HL-60 (cell line): Measurements from ENCODE around the gene PRR12.
A peak's percentile ranks its signal among the peaks of the same experiment; 100 is the strongest.

ENCODE experiments used
- DNase-seq, 2 experiments: peaks; one replicate each; pipeline ENCODE4 v3.0.0-alpha.2; 2010 to 2020; ENCODE audit warnings: low read depth in 1 of 2, low spot score in 1 of 2
- H3K27ac ChIP-seq: fragments of 250-450 bp; sonication (Bioruptor Pico); replicated peaks from 2 replicates; pipeline ENCODE4 v1.5.1; 2020; ENCODE audit warnings: mild to moderate bottlenecking, moderate library complexity
- H3K27me3 ChIP-seq: fragments of 250-450 bp; sonication (Bioruptor Pico); 2 replicates; pipeline ENCODE4 v1.5.1; 2021; ENCODE audit warnings: mild to moderate bottlenecking, moderate library complexity; ENCODE audit not compliant: insufficient read depth, poor library complexity, severe bottlenecking
- H3K4me3 ChIP-seq: replicated peaks from 2 replicates; pipeline ENCODE4 v1.5.1; 2011; ENCODE audit warnings: mild to moderate bottlenecking, control low read depth, low read length; ENCODE audit not compliant: insufficient read depth
- CTCF ChIP-seq: IDR thresholded peaks from one replicate; pipeline ENCODE4 v1.5.1; 2011; ENCODE audit warnings: low read length, control low read depth, inconsistent platforms; ENCODE audit not compliant: insufficient read depth
- GABPA ChIP-seq: IDR thresholded peaks from 2 replicates; pipeline ENCODE4 v1.6.1; 2012; ENCODE audit warnings: low read depth
- POLR2AphosphoS5 ChIP-seq: IDR thresholded peaks from 2 replicates; pipeline ENCODE4 v1.6.1; 2012; ENCODE audit warnings: low read depth
- REST ChIP-seq: IDR thresholded peaks from 2 replicates; pipeline ENCODE4 v1.6.1; 2012; ENCODE audit warnings: low read depth; ENCODE audit not compliant: insufficient replicate concordance
- SPI1 ChIP-seq: IDR thresholded peaks from 2 replicates; pipeline ENCODE4 v1.6.1; 2012; ENCODE audit warnings: low read depth, mild to moderate bottlenecking, borderline replicate concordance

PRR12 gene

GRCh38 chr19:49589502-49589905 lies 1.5 kb upstream of the PRR12 start:
- no peak for DNase-seq
- Histone ChIP-seq H3K27ac (no peak overlapping the region), H3K4me3 (no peak overlapping the region), H3K27me3 (no peaks in the 10 kb centered on the region)
- no peak for TF ChIP-seq SPI1

- H3K27ac ChIP-seq: peak overlapping the region; percentile 94
- TF ChIP-seq GABPA (peak; percentile 28), REST (peak; percentile 60), POLR2AphosphoS5 (peak; percentile 94), CTCF (no peak), SPI1 (no peak)
- DNase-seq: peak; percentile 98 to 99
- no peaks in the 10 kb centered on the region for H3K27me3 ChIP-seq
- H3K4me3 ChIP-seq: peak overlapping the region; percentile 93
Measured at GRCh38 chr19:49590071-49590970, 661 bp upstream of the PRR12 start.

GRCh38 chr19:49591731-49592485 lies 926 bp downstream of the PRR12 start:
- peak; percentile 49 to 76 for DNase-seq
- Histone ChIP-seq H3K27ac (peak overlapping the region; percentile 94), H3K27me3 (no peaks in the 10 kb centered on the region), H3K4me3 (peak overlapping the region; percentile 93)
- TF ChIP-seq GABPA (no peak), CTCF (no peak), REST (no peak), SPI1 (no peak), POLR2AphosphoS5 (no peak)

GRCh38 chr19:49592486-49593232 lies 1.7 kb downstream of the PRR12 start:
- TF ChIP-seq SPI1 (no peak), GABPA (no peak), CTCF (no peak), POLR2AphosphoS5 (no peak), REST (no peak)
- peak overlapping the region; percentile 94 for H3K27ac ChIP-seq
- peak; percentile 24 to 35 for DNase-seq
- H3K27me3 ChIP-seq: no peaks in the 10 kb centered on the region
- H3K4me3 ChIP-seq: peak overlapping the region; percentile 93
